Stimulated activated CD4-positive, alpha-beta T cell treated with anti-CD3 and anti-CD28 coated beads, Interleukin-12 subunit alpha, Interleukin-12 subunit beta, amount 100 ng/mL, for 48 hours (primary cell): ENCODE measurements around the gene ATOH7.

Source experiments
- DNase-seq, 3 donors: peaks; one replicate each; pipeline ENCODE4 v3.0.0-alpha.2; 2020; ENCODE audit warnings: low read depth in 2 of 3, low spot score in 1 of 3

Gene ATOH7

DNA sequence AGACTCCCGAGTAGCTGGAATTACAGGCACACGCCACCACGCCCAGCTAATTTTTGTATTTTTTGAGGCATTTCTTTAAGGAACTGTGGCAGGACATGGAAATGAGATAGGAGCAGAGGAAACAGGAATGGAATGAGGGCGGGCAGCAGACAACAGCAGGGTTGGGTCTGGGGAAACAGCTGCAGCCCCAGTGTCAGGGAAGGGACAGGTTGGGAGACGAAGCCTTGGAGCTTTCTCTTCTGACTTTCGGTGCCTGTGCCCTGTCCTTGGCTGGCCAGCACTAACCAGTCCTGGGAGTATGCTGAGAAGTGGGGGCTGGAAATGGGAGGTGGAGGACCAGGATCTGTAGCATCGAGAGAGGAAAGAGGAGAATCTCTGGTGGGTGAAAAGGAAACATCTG lies 47.4 kb downstream of the ATOH7 start:
- DNase-seq, result no peak
